Activated naive CD8-positive, alpha-beta T cell treated with anti-CD3 and anti-CD28 coated beads, Interleukin-2, amount 50 U/mL, for 24 hours (primary cell): ENCODE data around the gene PDAP1.
"Not testable (repeated sequence)": the region's sequence is repeated elsewhere in the genome, so short reads cannot be mapped to it uniquely, and the experiment has no call there.

Source experiments
- ATAC-seq: fragments of 150-1000 bp; cut with Tn5 transposase; one replicate; pipeline ENCODE4 v1.10.0; 2021
- DNase-seq: peaks from one replicate; pipeline ENCODE4 v3.0.0; 2021
- H3K27ac Mint-ChIP-seq: one replicate; pipeline ENCODE4 v1.8.0; 2021; ENCODE audit warnings: mild to moderate bottlenecking, mixed read lengths
- H3K27me3 Mint-ChIP-seq: one replicate; pipeline ENCODE4 v1.8.0; 2021; ENCODE audit warnings: mixed read lengths
- H3K36me3 Mint-ChIP-seq: one replicate; pipeline ENCODE4 v1.8.0; 2021; ENCODE audit warnings: low read depth, mixed read lengths
- H3K4me1 Mint-ChIP-seq: one replicate; pipeline ENCODE4 v1.8.0; 2021; ENCODE audit warnings: mixed read lengths
- H3K4me3 Mint-ChIP-seq: one replicate; pipeline ENCODE4 v1.8.0; 2021; ENCODE audit warnings: mild to moderate bottlenecking, moderate library complexity, mixed read lengths
- H3K9me3 Mint-ChIP-seq: one replicate; pipeline ENCODE4 v1.8.0; 2021; ENCODE audit warnings: mixed read lengths

Gene PDAP1

GRCh38 chr7:99438573-99439480, 30.4 kb upstream of the PDAP1 start, which contains the start of the genes CPSF4 and PTCD1:
Gene CPSF4 (plus strand): TSS chr7:99438943. CDS start chr7:99439083, 140 bp downstream.
Gene PTCD1 (minus strand): TSS chr7:99438798. CDS start chr7:99435242, 3,556 bp downstream.
- Mint-ChIP-seq H3K27me3 (no peaks in the 10 kb centered on the region), H3K27ac (peak within 1 kb of the TSS; percentile 97), H3K4me1 (peaks cover 32% of the 10 kb centered on the region), H3K36me3 (peaks cover 22% of the 10 kb centered on the region), H3K4me3 (peak within 1 kb of the TSS; percentile 97), H3K9me3 (no peaks in the 10 kb centered on the region)
- ATAC-seq, result peak; percentile 95
- DNase-seq, result peak; percentile 96

GRCh38 chr7:99437946-99438572, 29.7 kb upstream of the PDAP1 start:
- no peaks in the 10 kb centered on the region for H3K9me3 Mint-ChIP-seq
- no peaks in the 10 kb centered on the region for H3K27me3 Mint-ChIP-seq
- peaks cover 20% of the 10 kb centered on the region for H3K36me3 Mint-ChIP-seq
- DNase-seq (no peak), ATAC-seq (no peak)
- peak overlapping the region; percentile 97 for H3K27ac Mint-ChIP-seq
- H3K4me3 Mint-ChIP-seq, result peak overlapping the region; percentile 97
- peaks cover 29% of the 10 kb centered on the region for H3K4me1 Mint-ChIP-seq

- Mint-ChIP-seq H3K36me3 (peaks cover 19% of the 10 kb centered on the region), H3K4me1 (peaks cover 7% of the 10 kb centered on the region), H3K4me3 (no peak overlapping the region), H3K27ac (no peak overlapping the region), H3K27me3 (no peaks in the 10 kb centered on the region), H3K9me3 (no peaks in the 10 kb centered on the region)
- ATAC-seq, result no peak
- no peak for DNase-seq
These were observed 24.8 kb upstream of the PDAP1 start for GRCh38 chr7:99433158-99433557.

- not testable (repeated sequence) for H3K9me3 Mint-ChIP-seq, ATAC-seq, H3K27ac Mint-ChIP-seq, DNase-seq, H3K4me1 Mint-ChIP-seq, H3K4me3 Mint-ChIP-seq, H3K27me3 Mint-ChIP-seq
- peaks cover 23% of the 10 kb centered on the region for H3K36me3 Mint-ChIP-seq
These were observed 23.6 kb upstream of the PDAP1 start for GRCh38 chr7:99431756-99432540.

GRCh38 chr7:99429756-99430155, 21.4 kb upstream of the PDAP1 start:
- Mint-ChIP-seq H3K36me3 (peaks cover 24% of the 10 kb centered on the region), H3K9me3 (no peaks in the 10 kb centered on the region), H3K4me3 (no peak overlapping the region), H3K27me3 (no peaks in the 10 kb centered on the region), H3K4me1 (no peaks in the 10 kb centered on the region), H3K27ac (no peak overlapping the region)
- ATAC-seq (no peak), DNase-seq (no peak)

GRCh38 chr7:99428972-99429566, 20.7 kb upstream of the PDAP1 start:
- H3K36me3 Mint-ChIP-seq, result peaks cover 24% of the 10 kb centered on the region
- no peaks in the 10 kb centered on the region for H3K27me3 Mint-ChIP-seq
- no peak overlapping the region for H3K4me3 Mint-ChIP-seq
- H3K9me3 Mint-ChIP-seq, result no peaks in the 10 kb centered on the region
- H3K4me1 Mint-ChIP-seq, result no peaks in the 10 kb centered on the region
- no peak for DNase-seq
- no peak for ATAC-seq
- no peak overlapping the region for H3K27ac Mint-ChIP-seq

GRCh38 chr7:99424932-99425730, 16.7 kb upstream of the PDAP1 start:
- Mint-ChIP-seq H3K4me3 (no peak overlapping the region), H3K9me3 (no peaks in the 10 kb centered on the region), H3K27me3 (no peaks in the 10 kb centered on the region), H3K4me1 (no peaks in the 10 kb centered on the region), H3K36me3 (peaks cover 27% of the 10 kb centered on the region), H3K27ac (no peak overlapping the region)
- DNase-seq (no peak), ATAC-seq (peak; percentile 18)

GRCh38 chr7:99422625-99423024, 14.2 kb upstream of the PDAP1 start:
- Mint-ChIP-seq H3K27ac (no peak overlapping the region), H3K27me3 (no peaks in the 10 kb centered on the region), H3K4me1 (no peaks in the 10 kb centered on the region), H3K9me3 (no peaks in the 10 kb centered on the region), H3K36me3 (peaks cover 33% of the 10 kb centered on the region), H3K4me3 (no peak overlapping the region)
- ATAC-seq (no peak), DNase-seq (no peak)

- ATAC-seq (no peak), DNase-seq (no peak)
- H3K4me1 Mint-ChIP-seq, result no peaks in the 10 kb centered on the region
- no peak overlapping the region for H3K27ac Mint-ChIP-seq
- H3K27me3 Mint-ChIP-seq, result no peaks in the 10 kb centered on the region
- peaks cover 37% of the 10 kb centered on the region for H3K36me3 Mint-ChIP-seq
- no peak overlapping the region for H3K4me3 Mint-ChIP-seq
- H3K9me3 Mint-ChIP-seq, result no peaks in the 10 kb centered on the region
These were observed 13.8 kb upstream of the PDAP1 start for GRCh38 chr7:99422186-99422585.

- DNase-seq (no peak), ATAC-seq (no peak)
- Mint-ChIP-seq H3K9me3 (no peaks in the 10 kb centered on the region), H3K4me3 (no peak overlapping the region), H3K27me3 (no peaks in the 10 kb centered on the region), H3K4me1 (peaks cover 2% of the 10 kb centered on the region), H3K27ac (no peak overlapping the region), H3K36me3 (peaks cover 47% of the 10 kb centered on the region)
These were observed 12.6 kb upstream of the PDAP1 start for GRCh38 chr7:99420986-99421385.

- DNase-seq (no peak), ATAC-seq (no peak)
- H3K4me1 Mint-ChIP-seq, result peaks cover 3% of the 10 kb centered on the region
- peaks cover 48% of the 10 kb centered on the region for H3K36me3 Mint-ChIP-seq
- no peak overlapping the region for H3K27ac Mint-ChIP-seq
- no peaks in the 10 kb centered on the region for H3K27me3 Mint-ChIP-seq
- H3K4me3 Mint-ChIP-seq, result no peak overlapping the region
- H3K9me3 Mint-ChIP-seq, result no peaks in the 10 kb centered on the region
These were observed 11.8 kb upstream of the PDAP1 start for GRCh38 chr7:99420213-99420612.

GRCh38 chr7:99419323-99420021, 11.1 kb upstream of the PDAP1 start:
- ATAC-seq, result peak; percentile 24
- H3K27me3 Mint-ChIP-seq, result no peaks in the 10 kb centered on the region
- peaks cover 52% of the 10 kb centered on the region for H3K36me3 Mint-ChIP-seq
- no peak overlapping the region for H3K27ac Mint-ChIP-seq
- H3K4me3 Mint-ChIP-seq, result no peak overlapping the region
- no peaks in the 10 kb centered on the region for H3K9me3 Mint-ChIP-seq
- no peak for DNase-seq
- H3K4me1 Mint-ChIP-seq, result peaks cover 3% of the 10 kb centered on the region

GRCh38 chr7:99418260-99418659, 9.9 kb upstream of the PDAP1 start:
- peak; percentile 14 for ATAC-seq
- Mint-ChIP-seq H3K4me3 (no peak overlapping the region), H3K4me1 (peaks cover 4% of the 10 kb centered on the region), H3K9me3 (no peaks in the 10 kb centered on the region), H3K36me3 (peaks cover 58% of the 10 kb centered on the region), H3K27ac (no peak overlapping the region), H3K27me3 (no peaks in the 10 kb centered on the region)
- DNase-seq, result no peak
